Gastroesophageal sphincter (tissue), 4 donors: Measurements from ENCODE around the gene TSGA10. TPM values are rescaled to one million over a fixed set of nuclear protein-coding genes. Genes with fewer than 3 reads are reported as not detected.
"Not testable (repeated sequence)": the region's sequence is repeated elsewhere in the genome, so short reads cannot be mapped to it uniquely, and the experiment has no call there.

ENCODE experiments used
- ATAC-seq: fragments of 150-250 bp; one replicate; pipeline ENCODE4 v1.9.1; 2016; ENCODE audit warnings: mild to moderate bottlenecking, moderate library complexity
- H3K27ac ChIP-seq, 4 donors: fragments of 200-600 bp; sonication (generic) in 3 of 4; 1 replicate in 3 of 4; 2 replicates in 1 of 4; pipeline ENCODE4 v1.5.1; 2016 to 2019
- H3K27me3 ChIP-seq: fragments of 200-600 bp; sonication (generic); one replicate; pipeline ENCODE4 v1.5.1; 2019
- H3K36me3 ChIP-seq, 2 donors: fragments of 200-600 bp; sonication (generic); one replicate each; pipeline ENCODE4 v1.5.1; 2019; ENCODE audit warnings: control low read depth in 1 of 2
- H3K4me1 ChIP-seq, 3 donors: fragments of 200-600 bp; sonication (generic); 1 replicate in 2 of 3; 2 replicates in 1 of 3; pipeline ENCODE4 v1.5.1; 2016 to 2019; ENCODE audit warnings: control low read depth in 2 of 3
- H3K4me3 ChIP-seq, 2 donors: fragments of 200-600 bp; sonication (generic); one replicate each; pipeline ENCODE4 v1.5.1; 2019; ENCODE audit warnings: mild to moderate bottlenecking in 1 of 2, moderate library complexity in 1 of 2
- H3K9me3 ChIP-seq, 3 donors: fragments of 200-600 bp; sonication (generic); one replicate each; pipeline ENCODE4 v1.5.1; 2017 to 2019; ENCODE audit warnings: control low read depth in 2 of 3
- CTCF ChIP-seq, 4 experiments: fragments of 200-600 bp in 2 of 4; fragments of 450-650 bp in 2 of 4; sonication (generic) in 1 of 4; IDR thresholded peaks; one replicate each; pipeline ENCODE4 v1.5.1; 2017 to 2019; ENCODE audit warnings: antibody characterized with exemption in 4 of 4, mild to moderate bottlenecking in 2 of 4, moderate library complexity in 2 of 4
- EP300 ChIP-seq: sonication (generic); formaldehyde crosslinking; IDR thresholded peaks from one replicate; pipeline ENCODE4 v1.6.1; 2017; ENCODE audit warnings: antibody characterized with exemption, mild to moderate bottlenecking
- POLR2A ChIP-seq, 2 donors: fragments of 450-650 bp; IDR thresholded peaks; one replicate each; pipeline ENCODE4 v1.6.1; 2017; ENCODE audit warnings: antibody characterized with exemption in 2 of 2, mild to moderate bottlenecking in 2 of 2, moderate library complexity in 1 of 2
- POLR2AphosphoS5 ChIP-seq: sonication (generic); formaldehyde crosslinking; IDR thresholded peaks from one replicate; pipeline ENCODE4 v1.6.1; 2017; ENCODE audit warnings: antibody characterized with exemption
- WGBS, 2 donors: methylation state at CpG; one replicate each; pipeline ENCODE4 v1.1.5; 2018; ENCODE audit warnings: low coverage in 1 of 2; 5-methylcytosine and 5-hydroxymethylcytosine counted together
- total RNA-seq, 4 donors: library from RNA; depleted of rRNA; stranded (reverse); fragments of >200 nt; gene quantifications; one replicate each; pipeline ENCODE4 v1.1.0, GENCODE V29; 2016

TSGA10 gene
- total RNA-seq, 4 donors from 2014 or later: 1.2 to 2.2 (median 1.5) TPM

GRCh38 chr2:99067871-99068625, 86.7 kb downstream of the TSGA10 start:
- Histone ChIP-seq H3K9me3 (no peaks in the 10 kb centered on the region), H3K27me3 (no peaks in the 10 kb centered on the region), H3K4me3 (no peak overlapping the region), H3K36me3 (no peaks in the 10 kb centered on the region), H3K4me1 (no peaks in the 10 kb centered on the region), H3K27ac (no peak overlapping the region)
- TF ChIP-seq EP300: no peak
- ATAC-seq: no peak
- 57 to 62% methylated on average over 3 of the region's 3 CpGs for WGBS, 2 donors

- H3K4me3 ChIP-seq: no peak overlapping the region
- no peaks in the 10 kb centered on the region for H3K4me1 ChIP-seq
- no peak overlapping the region for H3K27ac ChIP-seq
- H3K27me3 ChIP-seq: no peaks in the 10 kb centered on the region
- ATAC-seq: no peak
- H3K9me3 ChIP-seq: no peaks in the 10 kb centered on the region
- 28 to 38% methylated on average over 3 of the region's 3 CpGs for WGBS, 2 donors
- no peaks in the 10 kb centered on the region for H3K36me3 ChIP-seq
- TF ChIP-seq CTCF (IDR thresholded peaks at IDR 0.05) (peak in 2 of 4 experiments; percentile 20 to 43), POLR2AphosphoS5 (no peak)
Measured at GRCh38 chr2:99066075-99066958, 88.4 kb downstream of the TSGA10 start.

GRCh38 chr2:99049187-99049586, 105.6 kb downstream of the TSGA10 start:
- H3K4me3 ChIP-seq, ATAC-seq, H3K27ac ChIP-seq, H3K27me3 ChIP-seq, H3K36me3 ChIP-seq, H3K4me1 ChIP-seq: not testable (repeated sequence)
- peaks cover 0 to 16% (median 0%) of the 10 kb centered on the region in 3 donors for H3K9me3 ChIP-seq
- WGBS, 2 donors: 97% methylated on average over 5 to 6 of the region's 6 CpGs

- ATAC-seq, H3K4me1 ChIP-seq: not testable (repeated sequence)
- 63 to 93% methylated on average over 2 of the region's 2 CpGs for WGBS, 2 donors
Measured at GRCh38 chr2:99040736-99041300, 113.9 kb downstream of the TSGA10 start.

GRCh38 chr2:99035920-99036319, 118.8 kb downstream of the TSGA10 start:
- Histone ChIP-seq H3K4me1 (no peaks in the 10 kb centered on the region), H3K36me3 (no peaks in the 10 kb centered on the region), H3K27ac (no peak overlapping the region), H3K9me3 (no peaks in the 10 kb centered on the region), H3K27me3 (no peaks in the 10 kb centered on the region), H3K4me3 (no peak overlapping the region)
- WGBS, 2 donors: 62 to 92% methylated on average over 1 of the region's 1 CpG
- no peak for ATAC-seq
- TF ChIP-seq CTCF (IDR thresholded peaks at IDR 0.05) (no peak), POLR2A (IDR thresholded peaks at IDR 0.05) (no peak), EP300 (no peak), POLR2AphosphoS5 (no peak)

More at GRCh38 chr2:99040736-99041300, 113.9 kb downstream of the TSGA10 start:
- not testable (repeated sequence) for H3K4me3 ChIP-seq, H3K27me3 ChIP-seq, H3K36me3 ChIP-seq, H3K27ac ChIP-seq, H3K9me3 ChIP-seq

- 85 to 88% methylated on average over 5 to 6 of the region's 6 CpGs for WGBS, 2 donors
- Histone ChIP-seq H3K9me3 (no peaks in the 10 kb centered on the region), H3K4me3 (no peak overlapping the region), H3K4me1 (no peaks in the 10 kb centered on the region), H3K36me3 (no peaks in the 10 kb centered on the region), H3K27me3 (no peaks in the 10 kb centered on the region), H3K27ac (no peak overlapping the region)
- ATAC-seq: no peak
- TF ChIP-seq CTCF (IDR thresholded peaks at IDR 0.05) (no peak), EP300 (no peak), POLR2A (IDR thresholded peaks at IDR 0.05) (no peak), POLR2AphosphoS5 (no peak)
Measured at GRCh38 chr2:99032786-99033185, 122.0 kb downstream of the TSGA10 start.
